Esophagus muscularis mucosa (tissue), 4 donors: ENCODE measurements around the gene ZNF407. TPM values are rescaled to one million over a fixed set of nuclear protein-coding genes. Genes with fewer than 3 reads are reported as not detected.

ENCODE experiments used
- DNase-seq: peaks from one replicate; pipeline ENCODE4 v3.0.0-alpha.2; 2017; ENCODE audit errors: extremely low spot score
- H3K27ac ChIP-seq, 4 donors: fragments of 200-600 bp; sonication (generic); replicated peaks in 1 of 4; 1 replicate in 3 of 4; 2 replicates in 1 of 4; pipeline ENCODE4 v1.5.1; 2016 to 2019; ENCODE audit warnings: mild to moderate bottlenecking in 1 of 4
- H3K27me3 ChIP-seq, 4 donors: fragments of 200-600 bp; sonication (generic); one replicate each; pipeline versions ENCODE4 v1.5.1 to v1.6.0; 2016 to 2019
- H3K36me3 ChIP-seq, 4 donors: fragments of 200-600 bp; sonication (generic); one replicate each; pipeline ENCODE4 v1.5.1; 2016 to 2019
- H3K4me1 ChIP-seq, 4 donors: fragments of 200-600 bp; sonication (generic); one replicate each; pipeline ENCODE4 v1.5.1; 2016 to 2019
- H3K4me3 ChIP-seq, 4 donors: fragments of 200-600 bp; sonication (generic); 1 replicate in 2 of 4; 2 replicates in 2 of 4; pipeline ENCODE4 v1.5.1; 2016 to 2019; ENCODE audit warnings: mild to moderate bottlenecking in 4 of 4, moderate library complexity in 1 of 4
- H3K9me3 ChIP-seq, 4 donors: fragments of 200-600 bp; sonication (generic); 1 replicate in 3 of 4; 2 replicates in 1 of 4; pipeline ENCODE4 v1.5.1; 2016 to 2019
- CTCF ChIP-seq, 3 experiments: fragments of 200-600 bp in 2 of 3; fragments of 450-650 bp in 1 of 3; sonication (generic) in 2 of 3; IDR thresholded peaks; one replicate each; pipeline ENCODE4 v1.5.1; 2017 to 2019; ENCODE audit warnings: antibody characterized with exemption in 3 of 3, mild to moderate bottlenecking in 2 of 3, moderate library complexity in 1 of 3
- EP300 ChIP-seq: sonication (generic); formaldehyde crosslinking; IDR thresholded peaks from one replicate; pipeline ENCODE4 v1.6.1; 2017; ENCODE audit warnings: antibody characterized with exemption
- POLR2A ChIP-seq: fragments of 450-650 bp; IDR thresholded peaks from one replicate; pipeline ENCODE4 v1.6.1; 2017; ENCODE audit warnings: antibody characterized with exemption, moderate library complexity, mild to moderate bottlenecking, low read depth
- POLR2AphosphoS5 ChIP-seq, 2 donors: sonication (generic); formaldehyde crosslinking; IDR thresholded peaks; one replicate each; pipeline ENCODE4 v1.6.1; 2017; ENCODE audit warnings: antibody characterized with exemption in 2 of 2
- WGBS: methylation state at CpG from one replicate; pipeline ENCODE4 v1.1.5; 2018; 5-methylcytosine and 5-hydroxymethylcytosine counted together
- intact Hi-C: fragments of 100-400 bp; cut with DNase I; formaldehyde crosslinking; loops from one replicate; pipeline ENCODE4 v1.15.1; 2023
- total RNA-seq, 4 donors: library from RNA; depleted of rRNA; stranded (reverse); fragments of >200 nt; gene quantifications; one replicate each; pipeline versions ENCODE4 v1.1.0 to v1.2.1, GENCODE V29; 2016

ZNF407 gene
- 10 to 100 TPM; 13.9 to 19.1 (median 17.2) TPM for total RNA-seq

GRCh38 chr18:74597662-74598349 lies at the start of gene ZNF407:
TSS of gene ZNF407 (plus strand) at chr18:74597870. CDS start at chr18:74631020, 33,150 bp downstream.
- no peaks in the 10 kb centered on the region for H3K9me3 ChIP-seq
- peak; percentile 99 for DNase-seq
- intact Hi-C loops, result no loop called here
- TF ChIP-seq POLR2AphosphoS5 (IDR thresholded peaks at IDR 0.05), result peak; percentile 52 to 89
- TF ChIP-seq EP300, result no peak
- TF ChIP-seq POLR2A, result no peak
- TF ChIP-seq CTCF (IDR thresholded peaks at IDR 0.05), result no peak
- H3K27ac ChIP-seq, result peak within 1 kb of the TSS; percentile 97 to 99 (median 98)
- under 1% methylated on average over 38 of the region's 64 CpGs for WGBS
- no peaks in the 10 kb centered on the region for H3K27me3 ChIP-seq
- H3K4me1 ChIP-seq, result peaks cover 24 to 48% (median 33%) of the 10 kb centered on the region in 4 donors
- H3K4me3 ChIP-seq, result peak within 1 kb of the TSS; percentile 86 to 98 (median 92)
- H3K36me3 ChIP-seq, result peaks cover 0 to 9% (median 5%) of the 10 kb centered on the region in 4 donors

GRCh38 chr18:74549591-74550104 lies 48.0 kb upstream of the ZNF407 start:
- intact Hi-C loops, result loop anchor here (5.0 kb wide), 1 partner anchor 352 kb away; no protein-coding TSS in a partner anchor
- Histone ChIP-seq H3K4me1 (peaks cover 9 to 27% (median 18%) of the 10 kb centered on the region in 4 donors), H3K36me3 (no peaks in the 10 kb centered on the region), H3K27me3 (peaks cover 0 to 3% (median 0%) of the 10 kb centered on the region in 4 donors), H3K27ac (no peak overlapping the region), H3K9me3 (peaks cover 0 to 10% (median 5%) of the 10 kb centered on the region in 4 donors), H3K4me3 (no peak overlapping the region)
- TF ChIP-seq CTCF (IDR thresholded peaks at IDR 0.05), result no peak
- no peak for TF ChIP-seq POLR2A
- TF ChIP-seq EP300, result no peak
- no peak for TF ChIP-seq POLR2AphosphoS5 (IDR thresholded peaks at IDR 0.05)
- DNase-seq, result no peak
- 100% methylated on average over 1 of the region's 1 CpG for WGBS

- no peak for DNase-seq
- intact Hi-C loops, result loop anchor here (5.0 kb wide), 1 partner anchor 354 kb away; no protein-coding TSS in a partner anchor
- WGBS, result 95% methylated on average over 6 of the region's 6 CpGs
Observed at GRCh38 chr18:74550886-74551285, 46.8 kb upstream of the ZNF407 start.

GRCh38 chr18:74551452-74551851 lies 46.2 kb upstream of the ZNF407 start:
- intact Hi-C loops, result loop anchor here (5.0 kb wide), 1 partner anchor 354 kb away; no protein-coding TSS in a partner anchor
- TF ChIP-seq POLR2AphosphoS5 (IDR thresholded peaks at IDR 0.05) (no peak), EP300 (no peak), CTCF (IDR thresholded peaks at IDR 0.05) (no peak), POLR2A (no peak)
- peaks cover 0 to 10% (median 5%) of the 10 kb centered on the region in 4 donors for H3K9me3 ChIP-seq
- H3K27me3 ChIP-seq, result peaks cover 0 to 12% (median 0%) of the 10 kb centered on the region in 4 donors
- no peak for DNase-seq
- H3K4me1 ChIP-seq, result peaks cover 3 to 18% (median 11%) of the 10 kb centered on the region in 4 donors
- H3K36me3 ChIP-seq, result no peaks in the 10 kb centered on the region
- 23% methylated on average over 3 of the region's 3 CpGs for WGBS
- no peak overlapping the region for H3K27ac ChIP-seq
- no peak overlapping the region for H3K4me3 ChIP-seq

More at GRCh38 chr18:74550886-74551285, 46.8 kb upstream of the ZNF407 start:
- Histone ChIP-seq H3K27me3 (peaks cover 0 to 12% (median 0%) of the 10 kb centered on the region in 4 donors), H3K9me3 (peaks cover 0 to 10% (median 5%) of the 10 kb centered on the region in 4 donors), H3K27ac (no peak overlapping the region), H3K4me3 (no peak overlapping the region), H3K36me3 (no peaks in the 10 kb centered on the region), H3K4me1 (peaks cover 9 to 23% (median 16%) of the 10 kb centered on the region in 4 donors)
- no peak for TF ChIP-seq POLR2AphosphoS5 (IDR thresholded peaks at IDR 0.05)
- no peak for TF ChIP-seq EP300
